Epithelial cell of proximal tubule (primary cell): Measurements from ENCODE around the gene TANGO6. TPM values are rescaled to one million over a fixed set of nuclear protein-coding genes. Genes with fewer than 3 reads are reported as not detected.
A peak's percentile ranks its signal among the peaks of the same experiment; 100 is the strongest.

ENCODE experiments used
- DNase-seq: peaks from one replicate; pipeline ENCODE4 v3.0.0-alpha.2; 2011; ENCODE audit warnings: low read depth
- H3K4me3 ChIP-seq: 2 replicates; pipeline ENCODE4 v1.5.1; 2011; ENCODE audit warnings: low read depth, mild to moderate bottlenecking, low read length
- total RNA-seq: library from RNA; depleted of rRNA; stranded (reverse); fragments of >200 nt; gene quantifications from 2 replicates; pipeline ENCODE4 v1.2.3, GENCODE V29; 2015
- TF ChIP-seq, protein P1 (sequence below): conservative IDR thresholded peaks from 2 replicates; pipeline ENCODE4 v1.5.1; 2012; ENCODE audit warnings: low read depth, mild to moderate bottlenecking, low read length

TANGO6 gene
- total RNA-seq, 1 donor from 2014 or later, result 20.0 TPM

DNA sequence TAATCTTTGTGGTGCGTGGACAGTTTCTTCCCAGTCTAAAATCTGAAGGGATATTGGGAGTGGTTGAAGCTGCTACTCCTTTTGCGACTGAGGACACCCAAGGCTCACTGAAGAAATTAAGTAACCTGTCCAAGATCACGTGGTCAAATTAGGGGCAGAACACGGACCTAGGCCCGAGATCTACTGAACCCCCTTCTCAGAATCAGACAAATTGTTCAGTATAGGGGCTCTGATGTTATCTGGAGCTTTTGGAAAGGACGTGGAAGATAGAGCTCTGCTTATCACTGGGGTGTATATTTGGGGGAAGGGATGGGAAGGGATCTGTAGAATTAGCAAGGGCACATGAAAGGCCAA, 857 bp downstream of the TANGO6 start:
- DNase-seq, result no peak
- H3K4me3 ChIP-seq, result peak overlapping the region; percentile 97
- TF ChIP-seq, protein P1, sequence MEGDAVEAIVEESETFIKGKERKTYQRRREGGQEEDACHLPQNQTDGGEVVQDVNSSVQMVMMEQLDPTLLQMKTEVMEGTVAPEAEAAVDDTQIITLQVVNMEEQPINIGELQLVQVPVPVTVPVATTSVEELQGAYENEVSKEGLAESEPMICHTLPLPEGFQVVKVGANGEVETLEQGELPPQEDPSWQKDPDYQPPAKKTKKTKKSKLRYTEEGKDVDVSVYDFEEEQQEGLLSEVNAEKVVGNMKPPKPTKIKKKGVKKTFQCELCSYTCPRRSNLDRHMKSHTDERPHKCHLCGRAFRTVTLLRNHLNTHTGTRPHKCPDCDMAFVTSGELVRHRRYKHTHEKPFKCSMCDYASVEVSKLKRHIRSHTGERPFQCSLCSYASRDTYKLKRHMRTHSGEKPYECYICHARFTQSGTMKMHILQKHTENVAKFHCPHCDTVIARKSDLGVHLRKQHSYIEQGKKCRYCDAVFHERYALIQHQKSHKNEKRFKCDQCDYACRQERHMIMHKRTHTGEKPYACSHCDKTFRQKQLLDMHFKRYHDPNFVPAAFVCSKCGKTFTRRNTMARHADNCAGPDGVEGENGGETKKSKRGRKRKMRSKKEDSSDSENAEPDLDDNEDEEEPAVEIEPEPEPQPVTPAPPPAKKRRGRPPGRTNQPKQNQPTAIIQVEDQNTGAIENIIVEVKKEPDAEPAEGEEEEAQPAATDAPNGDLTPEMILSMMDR, result no peak

DNA sequence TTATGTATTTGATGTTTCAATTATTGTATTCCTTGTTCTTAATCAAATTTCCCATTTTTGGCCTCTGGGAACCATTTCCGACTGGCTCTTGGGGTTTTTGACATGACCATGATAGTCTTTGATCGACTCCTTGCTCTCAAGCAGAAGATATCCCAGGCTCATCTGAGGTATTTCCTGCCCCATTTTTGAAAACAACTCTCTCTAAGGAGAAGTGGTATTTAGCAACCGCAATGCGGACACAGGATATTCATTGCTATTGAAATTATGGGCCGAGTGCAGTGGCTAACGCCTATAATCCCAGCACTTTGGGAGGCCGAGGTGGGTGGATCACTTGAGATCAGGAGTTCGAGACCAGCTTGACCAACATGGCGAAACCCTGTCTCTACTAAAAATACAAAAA, 5.5 kb downstream of the TANGO6 start:
- H3K4me3 ChIP-seq, result no peak overlapping the region
- TF ChIP-seq, protein P1, result no peak
- no peak for DNase-seq

DNA sequence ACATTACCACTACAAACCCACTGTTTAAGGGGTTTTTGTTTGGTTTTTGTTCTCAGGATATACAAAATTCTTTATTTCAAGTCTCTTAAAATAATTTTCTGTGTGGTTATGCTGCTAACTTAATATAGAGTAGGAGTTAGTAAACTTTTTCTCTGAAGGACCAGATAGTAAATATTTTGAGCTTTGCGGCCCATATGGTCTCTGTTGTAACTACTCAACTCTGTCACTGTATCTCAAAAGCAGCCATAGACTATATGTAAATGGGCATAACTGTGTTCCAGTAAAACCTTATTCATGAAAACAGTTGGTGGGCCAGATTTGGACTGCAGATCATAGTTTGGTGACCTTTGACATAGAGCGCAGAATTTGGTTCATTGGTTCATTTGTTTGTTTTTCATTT, 7.2 kb downstream of the TANGO6 start:
- TF ChIP-seq, protein P1, result no peak
- H3K4me3 ChIP-seq, result no peak overlapping the region
- DNase-seq, result no peak

- TF ChIP-seq, protein P1, result no peak
- no peak for DNase-seq
- H3K4me3 ChIP-seq, result no peak overlapping the region
Measured at GRCh38 chr16:68851601-68852000, 8.3 kb downstream of the TANGO6 start.

DNA sequence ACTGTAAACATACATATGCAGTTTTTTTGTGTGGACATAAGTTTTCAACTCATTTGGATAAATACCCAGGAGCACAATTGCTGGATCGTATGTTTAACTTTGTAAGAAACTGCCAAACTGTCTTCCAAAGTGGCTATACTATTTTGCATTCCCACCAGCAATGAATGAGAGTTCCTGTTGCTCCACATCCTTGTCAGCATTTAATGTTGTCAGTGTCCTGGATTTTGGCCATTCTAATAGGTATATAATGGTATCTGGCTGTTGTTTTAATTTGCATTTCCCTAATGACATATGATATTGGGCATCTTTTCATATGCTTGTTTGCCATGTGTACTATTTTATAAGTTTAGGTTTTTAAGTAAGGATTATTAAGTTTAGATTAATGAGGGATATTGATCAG, 14.1 kb downstream of the TANGO6 start:
- no peak overlapping the region for H3K4me3 ChIP-seq
- TF ChIP-seq, protein P1, result no peak
- DNase-seq, result no peak

- TF ChIP-seq, protein P1, result no peak
- no peak overlapping the region for H3K4me3 ChIP-seq
- DNase-seq, result no peak
Measured at GRCh38 chr16:68859828-68860227, 16.5 kb downstream of the TANGO6 start.

DNA sequence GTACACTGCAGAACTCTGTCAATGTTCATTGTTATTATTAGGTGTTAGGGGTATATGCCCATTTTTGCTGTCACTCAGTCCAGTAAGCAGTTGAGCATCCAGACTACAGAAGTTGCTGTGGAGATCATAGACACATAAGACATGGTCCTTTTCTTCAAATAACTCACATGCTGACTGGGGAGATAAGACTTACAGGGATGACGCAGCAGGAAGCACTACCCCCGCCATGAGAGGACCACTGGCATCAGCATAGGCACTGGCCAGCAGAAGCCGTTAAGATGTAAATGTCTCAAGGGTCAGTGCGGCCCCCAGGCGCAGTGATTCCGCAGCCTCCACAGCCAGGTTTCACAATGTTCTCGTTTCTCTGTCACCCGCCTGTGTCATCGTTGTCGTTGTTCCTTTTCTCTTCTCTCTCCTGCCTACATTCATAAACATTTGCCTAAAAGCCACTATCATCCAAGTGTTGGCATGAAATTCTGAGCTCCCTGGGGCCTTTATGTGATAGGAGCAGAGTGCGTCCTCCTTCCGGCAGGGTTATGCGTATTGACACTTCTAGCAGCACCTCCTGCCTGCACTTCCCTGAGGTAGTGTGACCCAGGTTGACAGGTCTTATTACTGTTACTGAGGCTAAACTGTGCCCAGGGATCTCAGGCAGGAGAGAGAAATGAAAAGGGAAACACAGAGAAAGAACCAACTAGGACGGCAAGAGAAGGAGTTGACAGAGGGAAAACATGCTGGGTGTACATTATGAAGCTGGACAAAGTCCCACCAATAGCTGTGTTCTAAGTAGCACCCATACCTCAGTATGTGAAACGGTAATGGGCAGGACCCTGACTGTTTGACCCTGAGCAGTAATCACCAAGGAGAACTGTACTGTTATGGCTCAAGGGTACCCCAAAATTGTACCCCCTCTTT, 17.9 kb downstream of the TANGO6 start:
- H3K4me3 ChIP-seq, result no peak overlapping the region
- TF ChIP-seq, protein P1, result no peak
- no peak for DNase-seq
